Stomach smooth muscle (tissue), 2 donors: ENCODE data around the gene DNAH6.

ENCODE experiments used
- H3K27ac ChIP-seq: one replicate; pipeline ENCODE4 v1.7.0; 2013; ENCODE audit warnings: mild to moderate bottlenecking, low read length, inconsistent platforms
- H3K27me3 ChIP-seq, 2 donors: one replicate each; pipeline ENCODE4 v1.7.0; 2013; ENCODE audit warnings: low read length in 2 of 2; ENCODE audit not compliant: insufficient read depth in 2 of 2, control insufficient read depth in 1 of 2
- H3K36me3 ChIP-seq, 2 donors: one replicate each; pipeline ENCODE4 v1.7.0; 2013; ENCODE audit warnings: low read length in 2 of 2; ENCODE audit not compliant: control insufficient read depth in 2 of 2, insufficient read depth in 2 of 2
- H3K4me1 ChIP-seq: one replicate; pipeline ENCODE4 v1.7.0; 2013; ENCODE audit warnings: low read length; ENCODE audit not compliant: control insufficient read depth, insufficient read depth
- H3K4me3 ChIP-seq, 2 donors: one replicate each; pipeline ENCODE4 v1.7.0; 2013; ENCODE audit warnings: low read length in 2 of 2
- H3K9ac ChIP-seq, 2 donors: one replicate each; pipeline ENCODE4 v1.7.0; 2013; ENCODE audit warnings: low read length in 2 of 2, mild to moderate bottlenecking in 1 of 2
- H3K9me3 ChIP-seq, 2 donors: one replicate each; pipeline ENCODE4 v1.7.0; 2013; ENCODE audit warnings: low read length in 2 of 2; ENCODE audit not compliant: control insufficient read depth in 2 of 2
- donor health status: healthy.
- donor health status: Pancreatic carcinoma.

DNAH6 gene

GRCh38 chr2:84850471-84850870 is 334.2 kb downstream of the DNAH6 start:
- H3K9me3 ChIP-seq, result no peaks in the 10 kb centered on the region
- no peak overlapping the region for H3K9ac ChIP-seq
- H3K4me3 ChIP-seq, result no peak overlapping the region
- H3K4me1 ChIP-seq, result no peaks in the 10 kb centered on the region
- H3K27me3 ChIP-seq, result no peaks in the 10 kb centered on the region
- H3K27ac ChIP-seq, result no peak overlapping the region
- H3K36me3 ChIP-seq, result no peaks in the 10 kb centered on the region

GRCh38 chr2:84851876-84852275 is 335.6 kb downstream of the DNAH6 start:
- H3K9ac ChIP-seq, result no peak overlapping the region
- no peak overlapping the region for H3K27ac ChIP-seq
- no peaks in the 10 kb centered on the region for H3K4me1 ChIP-seq
- H3K4me3 ChIP-seq, result no peak overlapping the region
- no peaks in the 10 kb centered on the region for H3K36me3 ChIP-seq
- no peaks in the 10 kb centered on the region for H3K9me3 ChIP-seq
- H3K27me3 ChIP-seq, result no peaks in the 10 kb centered on the region

GRCh38 chr2:84854850-84855249 is 338.6 kb downstream of the DNAH6 start:
- Histone ChIP-seq H3K4me3 (no peak overlapping the region), H3K27me3 (peaks cover 0 to 2% of the 10 kb centered on the region in 2 donors), H3K4me1 (no peaks in the 10 kb centered on the region), H3K9me3 (no peaks in the 10 kb centered on the region), H3K36me3 (no peaks in the 10 kb centered on the region), H3K27ac (no peak overlapping the region), H3K9ac (no peak overlapping the region)

- H3K9me3 ChIP-seq, result no peaks in the 10 kb centered on the region
Measured at GRCh38 chr2:84855731-84856130, 339.4 kb downstream of the DNAH6 start.

GRCh38 chr2:84856787-84857186 is 340.5 kb downstream of the DNAH6 start:
- H3K9me3 ChIP-seq, result no peaks in the 10 kb centered on the region
- peaks cover 0 to 2% of the 10 kb centered on the region in 2 donors for H3K27me3 ChIP-seq
- H3K4me3 ChIP-seq, result no peak overlapping the region
- no peak overlapping the region for H3K9ac ChIP-seq
- no peak overlapping the region for H3K27ac ChIP-seq
- no peaks in the 10 kb centered on the region for H3K36me3 ChIP-seq
- H3K4me1 ChIP-seq, result no peaks in the 10 kb centered on the region

More at GRCh38 chr2:84855731-84856130, 339.4 kb downstream of the DNAH6 start:
- no peak overlapping the region for H3K4me3 ChIP-seq
- no peak overlapping the region for H3K9ac ChIP-seq
- H3K27me3 ChIP-seq, result peaks cover 0 to 2% of the 10 kb centered on the region in 2 donors
- H3K36me3 ChIP-seq, result no peaks in the 10 kb centered on the region
- H3K4me1 ChIP-seq, result no peaks in the 10 kb centered on the region
- no peak overlapping the region for H3K27ac ChIP-seq

- Histone ChIP-seq H3K4me3 (no peak overlapping the region), H3K27ac (no peak overlapping the region)
Measured at GRCh38 chr2:84857566-84857965, 341.3 kb downstream of the DNAH6 start.

GRCh38 chr2:84858123-84858522 is 341.8 kb downstream of the DNAH6 start:
- no peak overlapping the region for H3K9ac ChIP-seq
- no peak overlapping the region for H3K27ac ChIP-seq
- H3K36me3 ChIP-seq, result no peaks in the 10 kb centered on the region
- H3K9me3 ChIP-seq, result no peaks in the 10 kb centered on the region
- no peak overlapping the region for H3K4me3 ChIP-seq
- no peaks in the 10 kb centered on the region for H3K4me1 ChIP-seq
- H3K27me3 ChIP-seq, result peaks cover 2 to 3% of the 10 kb centered on the region in 2 donors

More at GRCh38 chr2:84857566-84857965, 341.3 kb downstream of the DNAH6 start:
- Histone ChIP-seq H3K4me1 (no peaks in the 10 kb centered on the region), H3K9me3 (no peaks in the 10 kb centered on the region), H3K9ac (no peak overlapping the region), H3K27me3 (peaks cover 2 to 3% of the 10 kb centered on the region in 2 donors), H3K36me3 (no peaks in the 10 kb centered on the region)

GRCh38 chr2:84858937-84859336 is 342.6 kb downstream of the DNAH6 start:
- Histone ChIP-seq H3K9ac (no peak overlapping the region), H3K27me3 (peaks cover 2 to 3% of the 10 kb centered on the region in 2 donors), H3K9me3 (no peaks in the 10 kb centered on the region), H3K4me1 (no peaks in the 10 kb centered on the region), H3K27ac (no peak overlapping the region), H3K4me3 (no peak overlapping the region), H3K36me3 (no peaks in the 10 kb centered on the region)

GRCh38 chr2:84861539-84861938 is 345.2 kb downstream of the DNAH6 start:
- no peaks in the 10 kb centered on the region for H3K36me3 ChIP-seq
- no peak overlapping the region for H3K27ac ChIP-seq
- no peak overlapping the region for H3K4me3 ChIP-seq
- no peak overlapping the region for H3K9ac ChIP-seq
- H3K4me1 ChIP-seq, result no peaks in the 10 kb centered on the region
- H3K9me3 ChIP-seq, result no peaks in the 10 kb centered on the region
- H3K27me3 ChIP-seq, result peaks cover 2 to 5% of the 10 kb centered on the region in 2 donors

GRCh38 chr2:84862006-84862405 is 345.7 kb downstream of the DNAH6 start:
- H3K4me3 ChIP-seq, result no peak overlapping the region
- H3K4me1 ChIP-seq, result no peaks in the 10 kb centered on the region
- peaks cover 2 to 5% of the 10 kb centered on the region in 2 donors for H3K27me3 ChIP-seq
- H3K9me3 ChIP-seq, result no peaks in the 10 kb centered on the region
- H3K36me3 ChIP-seq, result no peaks in the 10 kb centered on the region
- H3K27ac ChIP-seq, result no peak overlapping the region
- H3K9ac ChIP-seq, result no peak overlapping the region

- H3K27ac ChIP-seq, result no peak overlapping the region
- no peaks in the 10 kb centered on the region for H3K9me3 ChIP-seq
- no peaks in the 10 kb centered on the region for H3K4me1 ChIP-seq
- H3K36me3 ChIP-seq, result no peaks in the 10 kb centered on the region
- H3K4me3 ChIP-seq, result no peak overlapping the region
- H3K27me3 ChIP-seq, result peaks cover 0 to 5% of the 10 kb centered on the region in 2 donors
- no peak overlapping the region for H3K9ac ChIP-seq
Measured at GRCh38 chr2:84865181-84865783, 349.0 kb downstream of the DNAH6 start.
